ENCODE data around the gene DOCK2.

The DOCK2 gene

GRCh38 chr5:169840405-169840804 lies 203.3 kb downstream of the DOCK2 start:
- Histone ChIP-seq H3K79me2 (ENCODE audit: control insufficient read depth, low read length) (no peaks in the 10 kb centered on the region), H3F3A (ENCODE audit: control insufficient read depth, insufficient read depth) (no peaks in the 10 kb centered on the region), H3K4me1 (ENCODE audit: control insufficient read depth, low read length) (no peaks in the 10 kb centered on the region), H3K9me3 (ENCODE audit: control insufficient read depth, insufficient read depth, low read length) (no peaks in the 10 kb centered on the region), H3K4me2 (ENCODE audit: low read length) (no peak overlapping the region), H3K4me3 (ENCODE audit: low read length) (no peak overlapping the region), H4K20me1 (ENCODE audit: control insufficient read depth, insufficient read depth, low read depth, low read length) (no peaks in the 10 kb centered on the region), H3K27ac (ENCODE audit: low read depth, low read length) (no peak overlapping the region), H3K36me3 (ENCODE audit: control insufficient read depth, low read length) (peaks cover 64% of the 10 kb centered on the region), H3K27me3 (ENCODE audit: control insufficient read depth, low read length) (no peaks in the 10 kb centered on the region), H3K9me2 (replicated peaks; ENCODE audit: control insufficient read depth, low read length) (no peaks in the 10 kb centered on the region)
- TF ChIP-seq EZH2phosphoT487 (IDR thresholded peaks at IDR 0.05; ENCODE audit: borderline replicate concordance, low read length) (no peak), CTCF (IDR thresholded peaks at IDR 0.05; ENCODE audit: low read depth, low read length, poor library complexity, severe bottlenecking) (no peak)

- no peaks in the 10 kb centered on the region for H3K9me2 ChIP-seq (replicated peaks; ENCODE audit: control insufficient read depth, low read length)
- TF ChIP-seq CTCF (IDR thresholded peaks at IDR 0.05; ENCODE audit: low read depth, low read length, poor library complexity, severe bottlenecking) (no peak), EZH2phosphoT487 (IDR thresholded peaks at IDR 0.05; ENCODE audit: borderline replicate concordance, low read length) (no peak)
- H3K79me2 ChIP-seq (ENCODE audit: control insufficient read depth, low read length): no peaks in the 10 kb centered on the region
- H3K4me1 ChIP-seq (ENCODE audit: control insufficient read depth, low read length): no peaks in the 10 kb centered on the region
- H4K20me1 ChIP-seq (ENCODE audit: control insufficient read depth, insufficient read depth, low read depth, low read length): no peaks in the 10 kb centered on the region
- no peaks in the 10 kb centered on the region for H3F3A ChIP-seq (ENCODE audit: control insufficient read depth, insufficient read depth)
- H3K36me3 ChIP-seq (ENCODE audit: control insufficient read depth, low read length): peaks cover 83% of the 10 kb centered on the region
- H3K4me2 ChIP-seq (ENCODE audit: low read length): no peak overlapping the region
- no peaks in the 10 kb centered on the region for H3K27me3 ChIP-seq (ENCODE audit: control insufficient read depth, low read length)
- H3K27ac ChIP-seq (ENCODE audit: low read depth, low read length): no peak overlapping the region
- peaks cover 3% of the 10 kb centered on the region; the same call in 1 of the 2 replicates for H3K9me3 ChIP-seq (ENCODE audit: control insufficient read depth, insufficient read depth, low read length)
- H3K4me3 ChIP-seq (ENCODE audit: low read length): no peak overlapping the region
These were observed 205.6 kb downstream of the DOCK2 start for GRCh38 chr5:169842699-169843098.

- Histone ChIP-seq H3K27ac (ENCODE audit: low read depth, low read length) (no peak overlapping the region), H3K9me3 (ENCODE audit: control insufficient read depth, insufficient read depth, low read length) (peaks cover 28% of the 10 kb centered on the region; the same call in 1 of the 2 replicates), H3K4me2 (ENCODE audit: low read length) (no peak overlapping the region), H3K27me3 (ENCODE audit: control insufficient read depth, low read length) (no peaks in the 10 kb centered on the region), H3K79me2 (ENCODE audit: control insufficient read depth, low read length) (peaks cover 3% of the 10 kb centered on the region; the same call in 1 of the 2 replicates), H3K4me3 (ENCODE audit: low read length) (no peak overlapping the region), H3K36me3 (ENCODE audit: control insufficient read depth, low read length) (peaks cover 93% of the 10 kb centered on the region), H3F3A (ENCODE audit: control insufficient read depth, insufficient read depth) (no peaks in the 10 kb centered on the region), H3K4me1 (ENCODE audit: control insufficient read depth, low read length) (no peaks in the 10 kb centered on the region), H3K9me2 (replicated peaks; ENCODE audit: control insufficient read depth, low read length) (no peaks in the 10 kb centered on the region), H4K20me1 (ENCODE audit: control insufficient read depth, insufficient read depth, low read depth, low read length) (no peaks in the 10 kb centered on the region)
- no peak for TF ChIP-seq CTCF (IDR thresholded peaks at IDR 0.05; ENCODE audit: low read depth, low read length, poor library complexity, severe bottlenecking)
- TF ChIP-seq EZH2phosphoT487 (IDR thresholded peaks at IDR 0.05; ENCODE audit: borderline replicate concordance, low read length): no peak
These were observed 210.4 kb downstream of the DOCK2 start for GRCh38 chr5:169847519-169847918.

Data from DOHH2 (cell line).